Middle frontal gyrus (tissue), 1 donor: ENCODE data around the gene ARHGEF35.
"Not testable (repeated sequence)": the region's sequence is repeated elsewhere in the genome, so short reads cannot be mapped to it uniquely, and the experiment has no call there.

ENCODE experiments used
- DNase-seq: peaks from one replicate; pipeline ENCODE4 v3.0.0-alpha.2; 2015; ENCODE audit warnings: low spot score; ENCODE audit errors: extremely low spot score

Gene ARHGEF35

DNA sequence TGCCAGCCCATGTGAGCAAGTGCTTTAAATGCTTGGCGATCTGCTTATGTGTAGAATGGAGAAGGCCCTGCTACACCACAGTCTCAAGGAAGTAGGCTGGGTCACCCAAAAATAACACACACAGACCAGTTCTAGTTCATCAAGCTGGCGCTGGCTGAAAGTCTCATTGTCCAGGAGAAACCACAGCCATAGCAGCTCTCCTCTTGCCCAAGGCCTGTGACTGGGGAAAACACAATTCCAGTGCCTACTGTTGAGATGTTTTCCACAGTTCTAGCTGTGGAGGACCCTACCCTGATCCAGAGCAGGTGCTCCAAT is 16.5 kb downstream of the ARHGEF35 start:
- DNase-seq, result not testable (repeated sequence)

DNA sequence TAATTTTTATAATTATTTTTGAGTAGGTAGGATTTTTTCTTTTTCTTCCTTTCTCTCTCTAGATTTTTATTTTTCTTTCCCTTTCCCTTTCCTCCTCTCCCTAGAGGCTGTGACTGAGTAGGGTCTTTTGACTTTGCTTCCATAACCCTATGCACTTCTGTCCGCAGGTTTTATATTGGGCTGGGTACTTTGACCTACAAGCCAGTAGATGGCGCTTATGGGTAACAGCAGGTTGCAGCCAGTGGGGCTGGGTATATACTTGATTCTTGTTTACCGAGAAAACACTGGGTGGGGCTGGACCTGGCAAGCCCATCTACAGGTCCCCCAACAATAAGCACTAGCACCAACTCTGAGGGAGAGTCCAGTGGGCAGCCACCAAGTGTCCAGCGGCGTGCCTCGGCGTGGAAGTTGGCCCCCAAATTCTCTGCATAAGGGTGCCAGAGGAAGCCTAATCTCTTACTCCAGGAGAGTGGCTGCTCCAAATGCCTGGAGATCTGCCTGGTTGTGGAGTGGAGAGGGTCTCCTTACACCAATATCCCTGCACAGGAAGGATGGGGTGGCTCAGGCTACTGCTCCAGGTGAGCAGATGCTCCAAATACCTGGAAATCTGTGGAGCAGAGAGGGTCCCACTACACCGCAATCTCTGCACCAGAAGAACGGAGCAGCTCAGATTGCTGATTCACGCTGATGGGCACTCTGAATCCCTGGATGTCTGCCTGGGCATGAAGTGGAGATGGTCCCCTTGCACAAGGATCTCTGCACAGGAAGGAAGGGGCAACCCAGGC is 17.1 kb downstream of the ARHGEF35 start:
- DNase-seq, result not testable (repeated sequence)

DNA sequence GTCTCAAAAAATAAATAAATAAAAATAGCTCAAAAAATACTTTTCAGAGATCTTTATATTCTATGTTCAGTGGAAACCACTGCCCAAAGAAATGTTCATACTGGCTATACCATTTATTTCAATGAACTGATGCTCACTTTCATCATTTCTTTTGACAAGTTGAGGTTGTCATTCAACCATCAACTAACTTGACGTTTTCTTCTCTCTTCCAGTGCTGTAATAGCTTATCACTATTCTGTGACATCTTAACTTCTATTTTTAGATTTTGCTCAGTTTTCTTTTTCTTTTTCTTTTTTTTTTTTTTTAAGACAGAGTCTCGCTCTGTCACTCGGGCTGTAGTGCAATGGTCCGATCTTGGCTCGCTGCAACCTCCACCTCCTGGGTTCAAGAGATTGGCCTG is 21.0 kb downstream of the ARHGEF35 start:
- no peak for DNase-seq

DNA sequence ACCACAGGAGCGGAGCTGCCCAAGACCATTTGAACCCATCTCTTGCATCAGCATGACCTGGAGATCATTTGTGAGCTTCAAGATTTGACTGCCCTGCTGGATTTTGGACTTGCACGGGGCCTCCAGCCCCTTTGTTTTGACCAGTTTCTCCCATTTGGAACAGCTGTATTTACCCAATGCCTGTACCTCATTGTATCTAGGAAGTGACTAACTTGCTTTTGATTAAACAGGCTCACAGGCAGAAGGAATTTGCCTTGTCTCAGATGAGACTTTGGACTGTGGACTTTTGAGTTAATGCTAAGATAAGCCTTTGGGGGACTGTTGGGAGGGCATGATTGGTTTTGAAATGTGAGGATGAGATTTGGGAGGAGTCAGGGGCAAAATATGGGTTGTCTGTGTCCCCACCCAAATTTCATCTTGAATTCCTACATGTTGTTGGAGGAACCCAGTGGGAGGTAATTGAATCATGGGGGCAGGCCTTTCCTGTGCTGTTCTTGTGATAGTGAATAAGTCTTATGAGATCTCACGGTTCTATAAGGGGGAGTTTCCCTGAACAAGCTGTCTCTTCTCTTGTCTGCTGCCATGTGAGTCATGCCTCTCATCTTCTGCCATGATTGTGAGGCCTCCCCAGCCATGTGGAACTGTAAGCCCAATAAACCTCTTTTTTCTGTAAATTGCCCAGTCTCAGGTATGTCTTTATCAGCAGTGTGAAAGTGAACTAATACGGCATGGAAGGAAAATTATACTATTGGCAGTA is 23.9 kb downstream of the ARHGEF35 start:
- not testable (repeated sequence) for DNase-seq

DNA sequence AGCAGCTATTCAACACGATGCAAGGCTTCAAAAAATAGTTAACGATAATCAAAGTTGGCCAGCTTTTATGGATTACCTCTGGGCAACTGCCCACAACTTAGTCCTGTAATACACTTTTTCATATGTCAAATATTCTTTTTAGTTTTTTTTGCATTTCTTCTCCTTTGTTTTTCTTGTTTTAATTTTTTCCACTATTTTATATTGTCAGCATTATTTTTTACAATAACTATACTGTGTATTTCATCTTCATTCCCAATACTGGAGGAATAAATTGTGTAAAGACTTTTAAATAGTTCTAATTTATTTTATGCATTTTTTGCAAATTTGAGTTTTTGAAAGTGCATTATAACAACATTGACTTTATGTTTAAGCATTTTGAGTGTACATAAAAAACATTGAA is 30.8 kb downstream of the ARHGEF35 start:
- no peak for DNase-seq

DNA sequence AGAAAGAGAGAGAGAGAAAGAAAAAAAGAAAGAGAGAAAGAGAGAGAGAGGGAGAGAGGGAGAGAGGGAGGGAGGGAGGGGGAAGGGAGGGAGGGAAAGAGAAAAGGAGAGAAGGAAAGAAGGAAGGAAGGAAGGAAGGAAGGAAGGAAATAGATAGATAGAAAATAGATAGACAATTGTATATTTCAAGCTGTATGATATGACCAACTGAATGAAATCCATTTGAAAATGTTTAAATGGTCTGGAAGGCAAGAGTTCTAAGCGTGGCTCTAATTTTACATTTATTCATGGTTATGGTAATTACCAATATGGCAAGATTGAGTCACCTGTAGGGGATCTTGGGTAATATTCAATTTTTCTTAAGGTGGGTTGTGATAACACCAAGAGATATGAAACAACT is 36.8 kb downstream of the ARHGEF35 start:
- DNase-seq, result no peak

DNA sequence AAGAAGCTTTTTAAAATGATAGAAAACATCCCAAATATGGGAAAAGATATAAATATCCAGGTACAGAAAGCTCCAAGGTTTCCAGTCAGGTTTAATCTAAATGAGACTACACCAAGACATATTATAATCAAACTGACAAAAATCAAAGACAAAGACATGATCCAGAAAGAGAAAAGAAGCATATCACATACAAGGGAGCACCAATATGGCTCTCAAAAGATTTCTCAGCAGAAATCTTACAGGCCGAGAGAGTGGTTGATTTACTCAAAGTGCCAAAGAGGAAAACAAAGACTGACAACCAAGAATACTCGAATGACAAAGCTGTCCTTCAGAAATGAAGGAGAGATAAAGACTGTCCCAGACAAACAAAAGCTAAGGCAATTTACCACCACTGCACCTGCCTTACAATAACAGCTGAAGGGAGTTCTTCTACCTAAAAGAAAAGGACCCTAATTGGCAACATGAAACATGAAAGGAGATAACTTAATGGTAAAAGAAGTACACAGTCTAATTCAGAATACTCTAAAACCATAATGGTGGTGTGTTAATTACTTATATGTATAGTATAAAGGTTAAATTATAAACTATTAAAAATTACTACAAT is 47.3 kb downstream of the ARHGEF35 start:
- no peak for DNase-seq

DNA sequence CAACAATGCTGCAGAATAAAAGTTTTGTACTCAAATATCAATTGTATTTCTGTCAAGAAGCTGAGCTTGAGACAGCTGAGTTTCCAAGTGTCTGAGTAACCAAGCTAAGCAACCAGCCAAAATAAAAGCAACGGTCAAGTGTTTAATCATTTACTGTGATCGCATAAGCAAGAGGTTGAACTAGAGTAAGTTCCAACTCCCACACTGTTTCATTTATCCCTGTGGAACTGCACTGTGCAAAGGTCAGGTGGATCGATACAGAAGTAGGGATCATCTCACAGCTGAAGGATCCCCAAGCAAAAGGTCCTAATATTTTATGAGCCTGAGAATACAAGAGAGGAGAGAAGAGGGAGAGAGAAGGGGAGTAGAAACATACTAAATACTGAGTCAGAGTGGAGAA is 51.2 kb downstream of the ARHGEF35 start:
- no peak for DNase-seq

DNA sequence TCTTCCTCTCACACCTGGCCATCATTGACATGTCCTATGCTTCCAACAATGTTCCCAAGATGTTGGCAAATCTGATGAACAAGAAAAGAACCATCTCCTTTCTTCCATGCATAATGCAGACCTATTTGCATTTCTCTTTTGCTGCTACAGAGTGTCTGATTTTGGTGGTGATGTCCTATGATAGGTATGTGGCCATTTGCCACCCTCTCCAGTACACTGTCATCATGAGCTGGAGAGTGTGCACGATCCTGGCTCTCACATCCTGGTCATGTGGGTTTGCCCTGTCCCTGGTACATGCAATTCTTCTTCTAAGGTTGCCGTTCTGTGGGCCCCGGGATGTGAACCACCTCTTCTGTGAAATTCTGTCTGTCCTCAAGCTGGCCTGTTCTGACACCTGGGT is 53.4 kb downstream of the ARHGEF35 start:
- no peak for DNase-seq

DNA sequence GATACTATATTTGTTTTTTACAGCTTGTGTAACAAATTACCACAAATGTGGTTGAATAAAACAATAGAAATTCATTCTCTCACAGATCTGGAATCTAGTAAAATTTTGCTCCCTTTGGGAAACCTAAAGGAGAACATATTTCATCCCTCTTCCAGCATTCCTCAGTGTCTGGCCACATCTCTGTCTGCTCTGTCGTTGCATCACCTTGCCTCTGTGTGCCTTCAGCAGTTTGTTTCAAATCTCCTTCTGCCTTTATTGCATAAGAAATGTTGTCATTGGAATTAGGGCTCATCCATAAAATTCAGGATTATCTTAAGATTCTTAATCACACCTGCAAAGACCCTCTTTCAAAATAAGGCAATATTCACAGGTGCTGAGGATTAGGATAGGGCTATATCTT is 58.1 kb downstream of the ARHGEF35 start:
- no peak for DNase-seq
